Keratinocyte (primary cell): ENCODE measurements around the gene TGFB1I1. TPM values are rescaled to one million over a fixed set of nuclear protein-coding genes. Genes with fewer than 3 reads are reported as not detected.

ENCODE experiments used
- DNase-seq: peaks from one replicate; pipeline ENCODE4 v3.0.0-alpha.2; 2011; ENCODE audit warnings: low read depth, missing footprints, low spot score
- FAIRE-seq: peaks from 2 replicates; lab custom pipeline; 2011; peaks lifted over from hg19 to GRCh38; lab: Jason Lieb, UNC
- H2AFZ ChIP-seq: 2 replicates; pipeline ENCODE4 v1.6.0; 2012; ENCODE audit warnings: low read length, control low read depth, inconsistent platforms; ENCODE audit not compliant: control insufficient read depth
- H3K27ac ChIP-seq: 2 replicates; pipeline ENCODE4 v1.5.1; 2011; ENCODE audit warnings: low read length; ENCODE audit not compliant: control insufficient read depth, insufficient read depth
- H3K27me3 ChIP-seq: 3 replicates; pipeline ENCODE4 v1.6.0; 2011; ENCODE audit warnings: low read length; ENCODE audit not compliant: control insufficient read depth, insufficient read depth; ENCODE audit errors: extremely low read depth
- H3K36me3 ChIP-seq, 2 experiments: 2 replicates in 1 of 2; 3 replicates in 1 of 2; pipeline ENCODE4 v1.5.1; 2011; ENCODE audit warnings: low read length in 2 of 2, mild to moderate bottlenecking in 1 of 2; ENCODE audit not compliant: control insufficient read depth in 2 of 2, insufficient read depth in 2 of 2; ENCODE audit errors: extremely low read depth in 1 of 2
- H3K4me1 ChIP-seq: 3 replicates; pipeline ENCODE4 v1.5.1; 2011; ENCODE audit warnings: low read length; ENCODE audit not compliant: control insufficient read depth, insufficient read depth; ENCODE audit errors: extremely low read depth
- H3K4me2 ChIP-seq: 3 replicates; pipeline ENCODE4 v1.6.0; 2011; ENCODE audit warnings: low read depth, low read length; ENCODE audit not compliant: control insufficient read depth, insufficient read depth; ENCODE audit errors: extremely low read depth
- H3K4me3 ChIP-seq, 3 experiments: fragments of 200-600 bp in 1 of 3; sonication (generic) in 1 of 3; 2 replicates in 2 of 3; 3 replicates in 1 of 3; pipeline ENCODE4 v1.5.1; 2011 to 2016; ENCODE audit warnings: low read length in 3 of 3, mild to moderate bottlenecking in 3 of 3, control low read depth in 2 of 3, inconsistent platforms in 1 of 3, low read depth in 1 of 3, mixed read lengths in 1 of 3, mixed run types in 1 of 3, moderate library complexity in 1 of 3; ENCODE audit not compliant: control insufficient read depth in 2 of 3, insufficient read depth in 2 of 3; ENCODE audit errors: extremely low read depth in 1 of 3
- H3K79me2 ChIP-seq: 2 replicates; pipeline ENCODE4 v1.6.0; 2012; ENCODE audit warnings: low read length; ENCODE audit not compliant: control insufficient read depth, insufficient read depth
- H3K9ac ChIP-seq: 3 replicates; pipeline ENCODE4 v1.6.0; 2011; ENCODE audit warnings: low read length; ENCODE audit not compliant: control insufficient read depth, insufficient read depth; ENCODE audit errors: extremely low read depth
- H3K9me1 ChIP-seq: 3 replicates; pipeline ENCODE4 v1.6.0; 2011; ENCODE audit warnings: low read length; ENCODE audit not compliant: control insufficient read depth, insufficient read depth; ENCODE audit errors: extremely low read depth
- H3K9me3 ChIP-seq: 2 replicates; pipeline ENCODE4 v1.5.1; 2012; ENCODE audit warnings: low read depth, low read length; ENCODE audit not compliant: control insufficient read depth
- H4K20me1 ChIP-seq: 3 replicates; pipeline ENCODE4 v1.6.0; 2011; ENCODE audit warnings: low read length; ENCODE audit not compliant: control insufficient read depth, insufficient read depth; ENCODE audit errors: extremely low read depth
- CTCF ChIP-seq, 3 experiments: IDR thresholded peaks in 1 of 3; conservative IDR thresholded peaks in 1 of 3; optimal IDR thresholded peaks in 1 of 3; 2 replicates in 2 of 3; 3 replicates in 1 of 3; pipeline versions ENCODE3 to v1.5.1; 2011; ENCODE audit warnings: low read length in 3 of 3, mild to moderate bottlenecking in 3 of 3, moderate library complexity in 2 of 3, control low read depth in 1 of 3, inconsistent platforms in 1 of 3; ENCODE audit not compliant: insufficient read depth in 2 of 3; ENCODE audit errors: extremely low read depth in 1 of 3
- EZH2 ChIP-seq: IDR thresholded peaks from one replicate; pipeline ENCODE4 v1.6.1; 2012; ENCODE audit warnings: inconsistent platforms, mild to moderate bottlenecking, low read length, moderate library complexity
- dilution Hi-C: fragments of 300-500 bp; cut with MboI; formaldehyde crosslinking; loops from one replicate; pipeline ENCODE4 v1.7.0; 2020; ENCODE audit warnings: low sequenced_read_pairs; ENCODE audit not compliant: extremely low pct_ligation_motif_present
- polyA plus RNA-seq, 5 experiments: library from polyadenylated mRNA; depleted of rRNA in 3 of 5; stranded (reverse) in 3 of 5; stranded (forward) in 1 of 5; unstranded in 1 of 5; fragments of >200 nt; gene quantifications; 1 replicate in 1 of 5; 2 replicates in 3 of 5; 3 replicates in 1 of 5; pipeline versions ENCODE4 v1.2.1 to v1.2.3, GENCODE V29; 2011 to 2012; ENCODE audit warnings: missing spikeins in 2 of 5, low read depth in 1 of 5, low replicate concordance in 1 of 5

TGFB1I1 gene
- polyA plus RNA-seq, 1 donor (not counting 4 experiments of a cell fraction or from before 2014, with no cell fraction given), result 3.7 TPM

GRCh38 chr16:31429314-31429713 lies 42.6 kb upstream of the TGFB1I1 start:
- H2AFZ ChIP-seq, result no peak overlapping the region
- no peak for TF ChIP-seq CTCF (optimal IDR thresholded peaks at IDR 0.05 in 1 of 3, IDR thresholded peaks at IDR 0.05 in 1 of 3, conservative IDR thresholded peaks at IDR 0.05 in 1 of 3; ENCODE audit: extremely low read depth in 1 of 3, insufficient read depth in 2 of 3, low read length in 3 of 3)
- no peak for TF ChIP-seq EZH2
- H3K9ac ChIP-seq, result no peak overlapping the region
- DNase-seq, result no peak
- no peaks in the 10 kb centered on the region for H4K20me1 ChIP-seq
- no peak for FAIRE-seq
- H3K4me3 ChIP-seq, result no peak overlapping the region
- no peak overlapping the region for H3K27ac ChIP-seq
- dilution Hi-C loops, result no loop called here
- H3K9me3 ChIP-seq, result no peaks in the 10 kb centered on the region
- no peak overlapping the region for H3K4me2 ChIP-seq
- H3K36me3 ChIP-seq, result no peaks in the 10 kb centered on the region
- peaks cover 4% of the 10 kb centered on the region for H3K4me1 ChIP-seq
- no peaks in the 10 kb centered on the region for H3K79me2 ChIP-seq
- H3K9me1 ChIP-seq, result no peaks in the 10 kb centered on the region
- peaks cover 3% of the 10 kb centered on the region for H3K27me3 ChIP-seq

GRCh38 chr16:31429796-31430195 lies 42.2 kb upstream of the TGFB1I1 start:
- Histone ChIP-seq H3K36me3 (no peaks in the 10 kb centered on the region), H3K9me1 (no peaks in the 10 kb centered on the region), H3K4me2 (no peak overlapping the region), H3K27me3 (peaks cover 3% of the 10 kb centered on the region), H3K4me3 (no peak overlapping the region), H2AFZ (no peak overlapping the region), H3K79me2 (no peaks in the 10 kb centered on the region), H3K9ac (no peak overlapping the region), H4K20me1 (no peaks in the 10 kb centered on the region), H3K27ac (no peak overlapping the region), H3K4me1 (peaks cover 4% of the 10 kb centered on the region), H3K9me3 (no peaks in the 10 kb centered on the region)
- no peak for FAIRE-seq
- dilution Hi-C loops, result no loop called here
- no peak for DNase-seq
- TF ChIP-seq EZH2 (no peak), CTCF (optimal IDR thresholded peaks at IDR 0.05 in 1 of 3, IDR thresholded peaks at IDR 0.05 in 1 of 3, conservative IDR thresholded peaks at IDR 0.05 in 1 of 3; ENCODE audit: extremely low read depth in 1 of 3, insufficient read depth in 2 of 3, low read length in 3 of 3) (no peak)
